Measurements from ENCODE around the gene FCF1. TPM values are rescaled to one million over a fixed set of nuclear protein-coding genes. Genes with fewer than 3 reads are reported as not detected.

FCF1 gene, protein sequence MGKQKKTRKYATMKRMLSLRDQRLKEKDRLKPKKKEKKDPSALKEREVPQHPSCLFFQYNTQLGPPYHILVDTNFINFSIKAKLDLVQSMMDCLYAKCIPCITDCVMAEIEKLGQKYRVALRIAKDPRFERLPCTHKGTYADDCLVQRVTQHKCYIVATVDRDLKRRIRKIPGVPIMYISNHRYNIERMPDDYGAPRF
- 10 to 100 TPM; 40.3 to 42.2 TPM for total RNA-seq

DNA sequence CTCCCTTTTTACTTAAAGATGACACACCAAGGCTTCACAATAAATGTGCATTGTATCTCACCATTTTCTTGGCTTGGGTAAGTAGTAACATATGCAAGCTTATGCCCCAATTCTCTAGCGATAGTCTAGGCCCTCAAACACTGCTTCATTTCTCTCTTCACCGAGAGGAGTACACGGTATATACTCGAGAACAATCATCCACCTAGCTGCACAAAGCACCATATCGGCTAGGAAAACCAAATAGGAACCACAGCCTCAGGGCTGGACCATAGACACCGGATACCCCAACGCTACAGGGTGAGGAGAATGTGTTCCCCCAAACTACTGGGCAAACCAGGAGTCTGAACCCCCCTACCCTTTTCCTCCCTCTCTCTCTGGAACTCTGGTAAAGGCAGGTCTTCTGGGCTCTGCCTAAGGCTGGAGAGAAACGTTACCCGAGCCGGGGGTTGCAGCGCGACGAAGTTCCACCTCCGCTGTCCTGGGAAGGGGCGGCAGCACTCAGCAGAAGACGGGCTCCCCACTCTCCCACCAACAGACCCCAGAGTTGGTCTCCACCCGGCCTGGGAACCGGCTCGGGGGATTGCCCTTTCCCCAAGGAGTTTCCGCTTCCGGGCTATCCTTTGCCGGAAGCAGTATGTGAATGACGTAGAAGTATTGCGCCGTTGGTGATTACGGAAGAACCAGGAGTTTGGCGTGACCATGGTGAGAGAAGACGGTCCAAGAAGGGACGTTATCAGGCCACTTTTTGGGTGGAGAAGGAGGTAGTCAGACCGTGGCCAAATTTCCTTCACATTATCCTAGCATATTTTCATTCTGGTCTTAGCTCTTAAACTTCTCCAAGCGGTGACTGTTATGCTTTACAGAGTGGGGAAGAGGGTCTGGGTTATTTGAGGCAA lies at the start of gene FCF1, which contains the start of gene AREL1:
Gene FCF1, plus strand, starts transcription at position 646 of the 896 bp plus-strand sequence. Its CDS starts 54 bp downstream, at position 700.
Gene AREL1, minus strand, starts transcription at position 582 of the 896 bp plus-strand sequence. CDS start 27,465 bp downstream, outside the sequence.
- Histone ChIP-seq H3K36me3 (peaks cover 4% of the 10 kb centered on the region), H3K9ac (ENCODE audit: low read depth in 2 of 2, low read length in 2 of 2) (peak within 1 kb of the TSS; percentile 74 to 86), H3K4me1 (peaks cover 17% of the 10 kb centered on the region), H3K4me3 (peak within 1 kb of the TSS; percentile 56), H3K9me3 (no peaks in the 10 kb centered on the region), H3K27ac (peak within 1 kb of the TSS; percentile 52), H3K27me3 (no peaks in the 10 kb centered on the region)
- DNase-seq = peak; percentile 92
- intact Hi-C loops (cut with DNase I) = no loop called here
- TF ChIP-seq, protein P1, sequence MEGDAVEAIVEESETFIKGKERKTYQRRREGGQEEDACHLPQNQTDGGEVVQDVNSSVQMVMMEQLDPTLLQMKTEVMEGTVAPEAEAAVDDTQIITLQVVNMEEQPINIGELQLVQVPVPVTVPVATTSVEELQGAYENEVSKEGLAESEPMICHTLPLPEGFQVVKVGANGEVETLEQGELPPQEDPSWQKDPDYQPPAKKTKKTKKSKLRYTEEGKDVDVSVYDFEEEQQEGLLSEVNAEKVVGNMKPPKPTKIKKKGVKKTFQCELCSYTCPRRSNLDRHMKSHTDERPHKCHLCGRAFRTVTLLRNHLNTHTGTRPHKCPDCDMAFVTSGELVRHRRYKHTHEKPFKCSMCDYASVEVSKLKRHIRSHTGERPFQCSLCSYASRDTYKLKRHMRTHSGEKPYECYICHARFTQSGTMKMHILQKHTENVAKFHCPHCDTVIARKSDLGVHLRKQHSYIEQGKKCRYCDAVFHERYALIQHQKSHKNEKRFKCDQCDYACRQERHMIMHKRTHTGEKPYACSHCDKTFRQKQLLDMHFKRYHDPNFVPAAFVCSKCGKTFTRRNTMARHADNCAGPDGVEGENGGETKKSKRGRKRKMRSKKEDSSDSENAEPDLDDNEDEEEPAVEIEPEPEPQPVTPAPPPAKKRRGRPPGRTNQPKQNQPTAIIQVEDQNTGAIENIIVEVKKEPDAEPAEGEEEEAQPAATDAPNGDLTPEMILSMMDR (IDR thresholded peaks at IDR 0.05) = no peak

DNA sequence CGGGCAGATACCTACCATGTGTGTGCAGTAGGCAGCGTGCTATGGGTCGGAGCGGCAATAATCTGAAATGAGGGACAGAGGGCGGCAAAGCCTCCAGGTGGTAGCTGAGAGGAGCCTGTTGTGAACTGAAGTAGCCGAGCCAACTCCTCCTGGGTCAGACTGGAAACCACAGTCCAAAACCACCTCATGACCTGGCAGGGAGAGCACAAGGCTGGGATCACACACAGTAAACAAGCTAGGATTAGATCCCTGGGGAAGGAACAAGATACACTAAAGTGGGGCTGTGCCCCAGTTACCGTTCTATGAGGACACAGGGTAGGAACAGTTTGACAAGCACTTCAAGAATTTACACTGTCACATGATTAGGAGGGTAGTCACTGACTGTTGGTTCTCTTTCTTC lies 49.1 kb upstream of the FCF1 start:
- no peaks in the 10 kb centered on the region for H3K27me3 ChIP-seq
- H3K9me3 ChIP-seq = no peaks in the 10 kb centered on the region
- no peak for DNase-seq
- TF ChIP-seq, protein P1 (IDR thresholded peaks at IDR 0.05) = no peak
- H3K4me1 ChIP-seq = no peaks in the 10 kb centered on the region
- H3K36me3 ChIP-seq = peaks cover 5% of the 10 kb centered on the region
- H3K27ac ChIP-seq = no peak overlapping the region
- no peak overlapping the region for H3K4me3 ChIP-seq
- no peak overlapping the region for H3K9ac ChIP-seq (ENCODE audit: low read depth in 2 of 2, low read length in 2 of 2)
- intact Hi-C loops (cut with DNase I) = no loop called here

DNA sequence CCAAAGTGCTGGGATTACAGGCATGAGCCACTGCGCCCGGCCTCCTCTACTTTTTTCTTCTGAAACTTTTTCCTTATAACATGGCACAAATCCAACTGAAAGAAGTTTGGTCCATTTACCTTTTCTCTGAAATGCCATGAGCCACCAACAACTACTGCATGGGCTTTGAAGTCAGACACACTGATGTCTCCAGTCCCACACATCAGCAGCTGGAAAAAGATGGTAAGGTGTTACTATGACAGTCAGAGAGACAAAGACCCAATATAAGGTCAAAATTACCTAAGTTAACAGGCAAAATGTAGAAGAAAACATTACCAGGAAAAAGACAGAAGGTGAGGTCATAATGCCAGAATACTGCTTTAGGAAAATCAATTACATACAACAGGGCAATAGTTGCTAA lies 48.2 kb upstream of the FCF1 start:
- H3K36me3 ChIP-seq = peaks cover 5% of the 10 kb centered on the region
- no peak overlapping the region for H3K4me3 ChIP-seq
- no peak overlapping the region for H3K27ac ChIP-seq
- intact Hi-C loops (cut with DNase I) = no loop called here
- H3K27me3 ChIP-seq = no peaks in the 10 kb centered on the region
- no peak overlapping the region for H3K9ac ChIP-seq (ENCODE audit: low read depth in 2 of 2, low read length in 2 of 2)
- TF ChIP-seq, protein P1 (IDR thresholded peaks at IDR 0.05) = no peak
- no peaks in the 10 kb centered on the region for H3K4me1 ChIP-seq
- DNase-seq = no peak
- no peaks in the 10 kb centered on the region for H3K9me3 ChIP-seq

GRCh38 chr14:74667758-74668157 lies 45.2 kb upstream of the FCF1 start:
- Histone ChIP-seq H3K9ac (ENCODE audit: low read depth in 2 of 2, low read length in 2 of 2) (no peak overlapping the region), H3K27ac (no peak overlapping the region), H3K36me3 (peaks cover 5% of the 10 kb centered on the region), H3K4me3 (no peak overlapping the region), H3K27me3 (no peaks in the 10 kb centered on the region), H3K9me3 (no peaks in the 10 kb centered on the region), H3K4me1 (no peaks in the 10 kb centered on the region)
- TF ChIP-seq, protein P1 (IDR thresholded peaks at IDR 0.05) = no peak
- no peak for DNase-seq
- intact Hi-C loops (cut with DNase I) = no loop called here

- no peaks in the 10 kb centered on the region for H3K4me1 ChIP-seq
- DNase-seq = no peak
- intact Hi-C loops (cut with DNase I) = no loop called here
- H3K27me3 ChIP-seq = no peaks in the 10 kb centered on the region
- TF ChIP-seq, protein P1 (IDR thresholded peaks at IDR 0.05) = no peak
- H3K27ac ChIP-seq = no peak overlapping the region
- H3K4me3 ChIP-seq = no peak overlapping the region
- no peak overlapping the region for H3K9ac ChIP-seq (ENCODE audit: low read depth in 2 of 2, low read length in 2 of 2)
- no peaks in the 10 kb centered on the region for H3K9me3 ChIP-seq
- H3K36me3 ChIP-seq = no peaks in the 10 kb centered on the region
These were observed 43.7 kb upstream of the FCF1 start for GRCh38 chr14:74669256-74669655.
